ENCODE measurements around the gene RALBP1.
"Not testable (repeated sequence)": the region's sequence is repeated elsewhere in the genome, so short reads cannot be mapped to it uniquely, and the experiment has no call there.

Gene RALBP1

DNA sequence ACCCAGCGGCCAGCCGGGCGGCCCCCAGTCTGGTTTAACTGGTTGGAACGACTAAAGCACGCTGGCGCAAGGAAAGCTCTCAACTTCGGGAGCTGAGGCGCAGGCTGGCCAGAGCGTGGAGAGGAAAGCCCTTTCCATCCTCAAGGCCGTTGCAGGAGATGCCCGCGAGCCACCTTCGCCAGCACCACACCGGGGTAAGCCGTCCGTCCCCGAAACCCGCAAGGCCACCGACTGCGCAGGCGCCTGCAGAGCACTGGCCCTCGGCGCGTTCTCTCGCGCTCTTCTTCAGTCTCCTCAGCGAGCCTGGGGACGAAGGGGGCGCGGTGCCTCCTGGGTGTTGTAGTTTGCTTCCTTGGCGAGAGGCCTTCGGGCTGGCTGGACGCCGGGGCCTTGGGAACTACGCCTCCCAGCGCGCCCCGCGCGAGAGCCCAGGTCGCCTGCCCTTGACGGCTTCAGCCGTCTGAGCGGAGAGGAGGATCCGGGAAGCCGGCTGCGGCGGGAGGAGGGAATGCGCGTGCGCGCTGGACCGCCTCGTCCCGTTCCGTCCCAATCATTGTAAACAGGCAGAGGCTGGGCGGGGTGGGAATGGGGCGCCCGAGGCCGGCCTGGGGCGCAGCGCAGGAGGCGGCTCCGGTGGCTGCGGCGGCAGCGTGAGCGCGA, at the start of gene RALBP1:
Gene RALBP1 (plus strand): TSS at position 531 of the 660 bp plus-strand sequence. CDS start 37,533 bp downstream, outside the sequence.
- DNase-seq: peak; percentile 94

GRCh38 chr18:9426753-9427152, 48.6 kb upstream of the RALBP1 start:
- DNase-seq: no peak

GRCh38 chr18:9428301-9428706, 47.0 kb upstream of the RALBP1 start:
- DNase-seq: no peak

DNA sequence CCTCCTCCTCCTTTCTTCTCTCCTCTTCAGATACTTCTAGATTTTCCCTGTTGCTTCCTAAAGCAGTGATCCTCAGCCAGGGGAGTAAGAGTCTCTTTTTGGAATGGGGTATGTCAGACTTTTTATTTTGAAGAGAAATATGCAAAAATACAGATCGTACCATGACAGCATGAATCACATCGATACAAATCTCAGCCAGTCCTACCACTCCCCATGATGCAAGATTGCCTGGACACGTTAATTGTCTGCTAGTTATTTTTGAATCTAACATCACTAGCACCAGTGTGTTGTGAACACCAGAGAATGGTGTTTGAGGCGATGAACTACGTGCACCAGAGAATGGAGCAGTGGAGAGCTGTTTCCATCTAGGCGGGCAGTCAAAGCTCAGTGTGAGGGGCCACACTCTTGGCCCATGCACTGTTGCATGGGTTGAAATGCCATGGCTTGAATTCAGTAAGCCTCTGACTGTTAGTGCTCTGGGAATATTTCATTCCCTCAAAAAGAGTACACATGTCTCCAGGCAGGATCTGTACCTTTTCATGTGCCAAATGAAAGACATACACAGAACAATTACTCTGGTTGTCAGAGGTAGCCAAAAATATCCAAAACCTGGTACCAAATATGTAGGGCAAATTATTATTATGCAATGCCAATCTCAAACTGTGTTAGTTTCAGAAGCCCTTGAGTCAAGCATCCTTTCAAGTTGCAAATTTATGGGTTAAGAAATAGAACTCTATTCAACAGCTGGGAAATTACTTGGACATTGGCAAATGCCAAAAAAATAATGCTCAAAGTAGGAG, 46.3 kb upstream of the RALBP1 start:
- DNase-seq: no peak

DNA sequence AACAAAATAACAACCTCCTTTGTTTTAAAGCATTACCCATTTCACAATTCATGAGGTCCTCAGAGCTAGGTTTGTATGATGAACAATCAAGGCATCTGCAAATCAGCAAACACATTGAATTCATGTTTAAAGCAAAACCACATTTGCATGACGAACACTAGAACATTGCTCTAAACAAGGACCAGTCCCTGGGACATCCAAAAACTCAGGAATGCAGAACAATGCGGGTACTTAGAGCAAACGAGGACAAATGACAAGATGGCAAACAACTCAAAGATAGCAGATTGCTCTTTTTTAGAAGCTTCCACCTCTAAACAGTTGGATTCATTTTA, 45.7 kb upstream of the RALBP1 start:
- no peak for DNase-seq

DNA sequence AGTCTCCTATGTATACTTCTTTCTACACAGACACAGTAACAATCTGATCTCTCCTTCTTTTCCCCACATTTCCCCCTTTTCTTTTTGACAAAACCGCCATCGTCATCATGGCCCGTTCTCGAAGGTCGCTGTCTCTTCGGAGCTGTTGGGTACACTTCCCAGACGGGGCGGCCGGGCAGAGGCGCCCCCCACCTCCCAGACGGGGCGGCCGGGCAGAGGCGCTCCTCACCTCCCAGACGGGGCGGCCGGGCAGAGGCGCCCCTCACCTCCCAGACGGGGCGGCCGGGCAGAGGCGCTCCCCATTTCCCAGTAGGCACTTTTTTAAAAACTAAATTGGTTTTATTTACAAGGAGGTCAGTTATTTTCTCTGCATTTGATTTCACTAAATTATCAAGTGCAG, 45.0 kb upstream of the RALBP1 start:
- DNase-seq: not testable (repeated sequence)

DNA sequence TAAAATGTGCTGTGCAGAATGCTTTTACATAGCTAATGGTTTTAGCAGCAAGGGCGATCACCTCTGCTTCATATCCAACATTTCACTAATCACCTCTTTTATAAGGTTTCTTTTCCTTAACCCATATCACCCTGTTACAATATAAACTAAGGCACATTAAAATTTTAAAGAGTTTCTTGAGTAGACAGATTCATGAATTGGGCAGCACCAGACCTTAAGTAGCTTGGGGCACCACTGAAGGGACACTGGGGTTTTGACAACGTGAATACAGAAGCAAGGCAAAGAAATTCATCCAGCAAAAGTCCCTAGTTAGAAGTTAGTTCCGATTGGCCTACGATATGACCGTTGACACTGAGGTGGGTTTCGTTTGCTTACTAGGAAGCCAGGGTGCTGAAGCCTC, 44.0 kb upstream of the RALBP1 start:
- no peak for DNase-seq

DNA sequence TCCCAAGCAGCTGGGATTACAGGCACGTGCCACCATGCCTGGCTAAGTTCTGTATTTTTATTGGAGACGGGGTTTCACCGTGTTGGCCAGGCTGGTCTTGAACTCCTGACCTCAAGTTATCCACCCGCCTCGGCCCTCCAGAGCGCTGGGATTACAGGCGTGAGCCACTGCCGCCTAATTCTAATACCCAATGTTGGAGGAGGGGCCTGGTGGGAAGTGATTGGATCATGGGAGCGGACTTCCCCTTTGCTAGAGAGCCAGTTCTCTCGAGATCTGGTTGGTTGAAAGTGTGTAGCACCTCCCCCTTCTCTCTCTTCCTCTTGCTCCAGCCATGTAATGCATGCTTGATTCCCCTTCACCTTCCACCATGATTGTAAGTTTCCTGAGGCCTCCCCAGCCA, 42.2 kb upstream of the RALBP1 start:
- not testable (repeated sequence) for DNase-seq

DNA sequence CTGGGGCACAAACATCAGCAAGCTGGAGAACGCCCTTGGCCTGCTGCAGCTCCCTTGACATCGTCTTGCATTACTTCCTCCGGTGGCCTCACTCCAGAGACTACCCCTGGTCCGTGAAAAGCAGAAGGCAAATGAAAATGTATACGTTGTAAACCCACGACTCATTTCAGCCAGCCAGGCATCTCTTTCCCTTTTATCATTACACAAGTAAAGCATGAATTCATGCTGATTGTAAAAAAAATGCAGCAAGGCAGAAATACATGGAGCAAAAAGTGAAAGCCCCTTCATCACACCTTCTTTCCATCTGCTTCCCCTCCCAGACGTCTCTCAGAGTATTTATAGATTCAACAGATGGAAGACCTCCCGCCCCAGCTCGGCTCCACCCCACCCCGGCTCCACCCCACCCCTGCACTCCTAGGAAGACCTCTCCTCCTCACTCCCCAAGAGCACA, 41.6 kb upstream of the RALBP1 start:
- no peak for DNase-seq

- no peak for DNase-seq
Observed at GRCh38 chr18:9434122-9434701, 41.1 kb upstream of the RALBP1 start.

DNA sequence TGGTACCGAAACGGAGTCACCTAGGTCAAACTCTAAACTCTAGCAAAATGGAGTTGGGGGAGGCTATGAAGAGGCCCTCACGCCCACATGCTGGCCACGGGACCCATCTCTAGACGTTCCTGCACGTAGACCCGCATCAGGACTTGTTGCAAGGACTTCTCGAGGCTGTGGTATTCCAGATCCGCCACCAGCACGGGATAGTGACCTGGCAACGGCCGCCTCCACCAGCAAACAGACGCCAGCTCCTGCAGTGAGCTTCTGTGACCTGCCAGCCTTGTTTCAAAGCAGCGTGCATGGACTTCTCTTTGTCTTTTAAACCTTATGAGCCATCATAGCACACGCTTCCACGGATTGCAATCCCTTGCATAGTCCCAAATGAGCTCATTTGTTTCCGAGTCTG, 40.3 kb upstream of the RALBP1 start:
- no peak for DNase-seq

- DNase-seq: no peak
Observed at GRCh38 chr18:9436206-9436929, 38.9 kb upstream of the RALBP1 start.

- no peak for DNase-seq
Observed at GRCh38 chr18:9437021-9437437, 38.3 kb upstream of the RALBP1 start.

- no peak for DNase-seq
Observed at GRCh38 chr18:9437672-9438071, 37.6 kb upstream of the RALBP1 start.

GRCh38 chr18:9441061-9441460, 34.3 kb upstream of the RALBP1 start:
- DNase-seq: no peak

DNA sequence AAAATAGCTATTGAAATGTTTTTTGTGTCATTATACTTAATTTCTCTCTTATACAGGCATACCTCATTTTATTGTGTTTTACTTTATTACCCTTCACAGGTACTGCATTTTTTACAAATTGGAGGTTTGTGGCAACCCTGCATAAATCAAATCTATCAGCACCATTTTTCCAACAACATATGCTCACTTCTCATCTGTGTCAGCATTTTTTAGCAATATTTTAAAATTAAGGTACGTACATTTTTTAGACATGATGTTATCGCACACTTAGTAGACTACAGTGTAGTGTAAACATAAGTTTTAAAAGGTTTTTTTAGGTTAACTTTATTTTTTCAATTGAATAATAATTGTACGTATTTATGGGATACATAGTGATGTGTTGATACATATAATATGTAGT, 30.8 kb upstream of the RALBP1 start:
- DNase-seq: no peak

GRCh38 chr18:9446839-9447238, 28.5 kb upstream of the RALBP1 start:
- no peak for DNase-seq

- DNase-seq: no peak
Observed at GRCh38 chr18:9447334-9447733, 28.0 kb upstream of the RALBP1 start.

GRCh38 chr18:9449600-9450414, 25.5 kb upstream of the RALBP1 start:
- no peak for DNase-seq

DNA sequence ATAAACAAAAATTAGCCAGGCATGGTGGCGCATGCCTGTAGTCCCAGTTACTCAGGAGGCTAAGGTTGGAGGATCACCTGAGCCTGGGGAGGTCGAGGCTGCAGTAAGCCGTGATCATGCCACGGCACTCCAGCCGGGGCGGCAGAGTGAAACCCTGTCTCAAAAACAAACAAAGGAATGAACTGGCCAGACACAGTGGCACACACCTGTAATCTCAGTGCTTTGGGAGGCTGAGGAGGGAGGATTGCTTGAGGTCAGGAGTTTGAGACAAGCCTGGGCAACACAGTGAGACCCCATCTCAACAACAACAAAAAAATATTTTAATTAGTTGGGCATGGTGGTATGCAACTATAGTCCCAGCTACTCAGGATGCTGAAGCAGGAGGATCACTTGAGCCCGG, 24.4 kb upstream of the RALBP1 start:
- DNase-seq: not testable (repeated sequence)

GRCh38 chr18:9453283-9453682, 22.0 kb upstream of the RALBP1 start:
- no peak for DNase-seq

- no peak for DNase-seq
Observed at GRCh38 chr18:9454061-9454703, 21.1 kb upstream of the RALBP1 start.
